Fibroblast of villous mesenchyme (primary cell): ENCODE results near the gene VSX2. TPM values are rescaled to one million over a fixed set of nuclear protein-coding genes. Genes with fewer than 3 reads are reported as not detected.
A peak's percentile ranks its signal among the peaks of the same experiment; 100 is the strongest.

Experiments
- DNase-seq: peaks from one replicate; pipeline ENCODE4 v3.0.0-alpha.2; 2010; ENCODE audit warnings: low read depth
- H3K4me3 ChIP-seq: 2 replicates; pipeline ENCODE4 v1.5.1; 2011; ENCODE audit warnings: low read depth, mild to moderate bottlenecking, low read length
- total RNA-seq: library from RNA; depleted of rRNA; stranded (reverse); fragments of >200 nt; gene quantifications from 2 replicates; pipeline ENCODE4 v1.2.3, GENCODE V29; 2012
- TF ChIP-seq, protein P1 (sequence below): IDR thresholded peaks from 2 replicates; pipeline ENCODE4 v1.5.1; 2012; ENCODE audit warnings: low read depth, mild to moderate bottlenecking, low read length; ENCODE audit not compliant: insufficient read depth

VSX2 gene
- total RNA-seq, 1 donor, result not detected

DNA sequence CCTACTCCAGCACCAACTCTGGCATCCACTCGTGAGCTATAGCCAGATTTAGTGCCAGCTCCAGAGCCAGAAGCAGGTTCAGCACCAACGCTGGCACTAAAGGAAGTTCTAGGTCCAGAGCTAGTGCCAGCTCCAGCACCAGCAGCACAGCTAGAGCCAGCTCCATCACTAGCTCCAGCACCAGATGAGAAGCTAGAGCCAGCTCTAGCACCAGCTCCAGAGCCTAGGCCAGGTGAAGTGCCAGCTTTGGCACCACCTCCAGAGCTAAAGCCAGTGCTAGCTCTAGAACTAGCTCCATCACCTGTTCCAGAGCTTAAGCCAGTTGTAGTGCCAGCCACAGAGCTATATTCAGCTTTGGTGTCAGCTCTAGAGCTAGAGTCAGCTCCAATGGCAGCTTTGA, 38.8 kb downstream of the VSX2 start:
- H3K4me3 ChIP-seq, result no peak overlapping the region
- TF ChIP-seq, protein P1, sequence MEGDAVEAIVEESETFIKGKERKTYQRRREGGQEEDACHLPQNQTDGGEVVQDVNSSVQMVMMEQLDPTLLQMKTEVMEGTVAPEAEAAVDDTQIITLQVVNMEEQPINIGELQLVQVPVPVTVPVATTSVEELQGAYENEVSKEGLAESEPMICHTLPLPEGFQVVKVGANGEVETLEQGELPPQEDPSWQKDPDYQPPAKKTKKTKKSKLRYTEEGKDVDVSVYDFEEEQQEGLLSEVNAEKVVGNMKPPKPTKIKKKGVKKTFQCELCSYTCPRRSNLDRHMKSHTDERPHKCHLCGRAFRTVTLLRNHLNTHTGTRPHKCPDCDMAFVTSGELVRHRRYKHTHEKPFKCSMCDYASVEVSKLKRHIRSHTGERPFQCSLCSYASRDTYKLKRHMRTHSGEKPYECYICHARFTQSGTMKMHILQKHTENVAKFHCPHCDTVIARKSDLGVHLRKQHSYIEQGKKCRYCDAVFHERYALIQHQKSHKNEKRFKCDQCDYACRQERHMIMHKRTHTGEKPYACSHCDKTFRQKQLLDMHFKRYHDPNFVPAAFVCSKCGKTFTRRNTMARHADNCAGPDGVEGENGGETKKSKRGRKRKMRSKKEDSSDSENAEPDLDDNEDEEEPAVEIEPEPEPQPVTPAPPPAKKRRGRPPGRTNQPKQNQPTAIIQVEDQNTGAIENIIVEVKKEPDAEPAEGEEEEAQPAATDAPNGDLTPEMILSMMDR, result no peak
- no peak for DNase-seq

DNA sequence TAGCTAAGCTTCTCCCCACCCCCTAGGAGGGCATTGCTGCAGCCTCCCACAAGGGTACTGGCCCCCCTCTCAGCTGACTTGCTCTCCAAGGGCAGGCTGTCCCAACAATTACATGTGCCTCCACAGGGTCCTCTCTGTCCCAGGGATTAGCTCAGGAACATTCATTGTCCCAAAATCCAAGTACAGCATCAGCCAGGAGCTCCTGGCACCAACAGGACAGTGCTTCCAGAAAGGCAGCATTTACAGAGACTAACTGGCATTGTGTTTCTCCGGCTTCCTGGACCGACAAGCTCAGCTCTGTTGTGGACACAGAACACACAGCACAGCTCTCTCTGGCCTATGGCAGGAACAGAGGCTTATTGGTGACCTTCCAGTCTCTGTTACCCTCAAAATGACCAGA, 41.8 kb downstream of the VSX2 start:
- no peak overlapping the region for H3K4me3 ChIP-seq
- DNase-seq, result no peak
- TF ChIP-seq, protein P1, result no peak

DNA sequence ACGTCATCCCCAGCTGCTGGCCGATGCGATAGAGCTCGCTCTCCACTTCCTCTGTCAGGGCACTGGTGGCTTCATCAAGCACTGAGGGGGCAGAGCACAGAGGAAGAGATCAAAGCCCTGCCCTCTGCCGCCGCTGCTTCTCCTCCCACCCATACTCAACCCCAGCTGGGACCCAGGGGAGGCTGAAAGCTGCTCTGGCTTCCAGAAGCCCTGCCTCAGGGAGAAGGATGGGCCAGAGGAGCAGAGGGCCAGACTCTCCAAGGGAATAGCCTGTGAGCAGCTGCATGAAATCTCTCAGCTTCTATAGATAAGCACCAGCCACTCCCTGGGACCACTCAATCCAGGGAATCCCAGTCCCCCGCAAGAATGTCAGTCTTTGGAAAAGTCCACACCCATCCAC, 47.5 kb downstream of the VSX2 start:
- no peak overlapping the region for H3K4me3 ChIP-seq
- no peak for DNase-seq
- TF ChIP-seq, protein P1, result no peak

DNA sequence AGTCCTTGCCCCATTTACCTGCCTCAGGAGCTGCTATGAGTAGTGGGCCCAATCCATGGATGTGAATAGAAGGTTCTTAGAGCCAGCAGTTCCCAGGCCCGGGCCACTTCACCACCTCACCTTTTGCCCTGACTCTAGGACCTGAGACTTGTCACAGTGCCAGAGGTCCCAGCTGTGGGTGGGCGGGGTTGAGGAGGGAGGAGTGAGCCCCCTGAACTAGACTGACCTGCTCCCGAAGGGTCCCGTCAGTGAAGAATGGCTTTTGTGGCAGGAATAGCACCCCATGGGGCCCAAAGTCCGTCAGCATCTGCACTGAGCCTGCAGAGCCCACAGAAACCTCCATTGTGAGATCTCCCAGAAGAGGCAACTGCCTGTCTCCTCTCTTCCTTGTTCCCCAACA, 50.6 kb downstream of the VSX2 start:
- no peak overlapping the region for H3K4me3 ChIP-seq
- TF ChIP-seq, protein P1, result no peak
- DNase-seq, result no peak

DNA sequence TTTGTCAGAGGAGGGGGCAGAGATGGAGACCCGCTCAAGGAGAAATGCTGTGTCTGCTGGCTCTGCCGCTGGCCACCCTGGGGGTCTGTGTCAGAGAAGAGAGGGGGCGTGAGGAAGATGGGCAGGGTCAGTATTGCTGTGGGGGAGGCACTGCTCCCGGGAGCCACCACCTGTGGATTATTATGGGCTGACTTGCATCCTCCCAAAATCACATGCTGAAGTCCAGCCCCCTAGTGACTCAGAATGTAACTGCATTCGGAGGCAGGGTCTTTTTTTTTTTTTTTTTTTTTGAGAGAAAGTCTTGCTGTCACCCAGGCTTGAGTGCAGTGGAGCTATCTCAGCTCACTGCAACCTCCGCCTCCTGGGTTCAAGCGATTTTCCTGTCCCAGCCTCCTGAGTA, 51.2 kb downstream of the VSX2 start:
- DNase-seq, result peak; percentile 21
- TF ChIP-seq, protein P1, result peak; percentile 54
- no peak overlapping the region for H3K4me3 ChIP-seq

DNA sequence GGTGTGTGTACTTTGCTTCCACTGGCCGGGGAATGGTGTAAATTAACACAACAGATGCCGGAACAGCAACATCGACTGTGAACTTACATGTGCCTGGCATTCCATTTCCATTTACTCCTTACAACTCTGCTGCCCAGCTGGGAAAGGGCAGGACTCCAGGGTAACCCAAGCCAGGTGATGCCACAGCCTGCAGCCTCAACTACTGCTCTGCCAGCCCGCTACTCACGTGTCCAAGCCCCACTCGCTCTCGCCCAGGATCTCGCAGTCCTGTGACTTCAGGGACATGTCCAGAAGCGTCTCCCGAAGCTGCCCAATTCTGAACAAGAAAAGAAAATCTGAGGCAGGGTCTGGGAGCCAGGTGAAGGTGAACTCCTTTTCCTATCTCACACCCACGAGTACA, 52.8 kb downstream of the VSX2 start:
- TF ChIP-seq, protein P1, result no peak
- DNase-seq, result no peak
- no peak overlapping the region for H3K4me3 ChIP-seq

DNA sequence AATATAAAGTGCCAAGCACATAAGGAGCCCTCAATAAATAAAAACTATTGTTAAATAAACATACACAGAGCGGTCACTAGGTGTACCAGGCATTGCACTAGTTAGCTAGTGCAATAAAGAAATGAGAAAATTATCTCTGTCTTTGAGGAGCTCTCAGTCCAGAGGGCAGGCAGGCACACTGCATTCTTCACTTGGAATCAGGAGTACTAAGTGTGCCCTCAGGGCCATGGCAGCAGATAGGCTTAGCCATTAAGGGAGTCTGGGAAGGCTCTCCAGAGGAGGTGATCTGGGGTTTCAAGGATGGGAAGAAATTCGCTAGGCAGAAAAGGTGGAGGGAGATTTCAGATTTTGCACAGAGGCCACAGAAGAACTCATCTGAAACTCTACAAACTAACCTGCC, 54.4 kb downstream of the VSX2 start:
- TF ChIP-seq, protein P1, result no peak
- H3K4me3 ChIP-seq, result no peak overlapping the region
- DNase-seq, result no peak
